C4-2B (cell line): ENCODE results near the gene KAZN.

Experiments used
- H3K27ac ChIP-seq: fragments of 450-650 bp; 2 replicates; pipeline ENCODE4 v1.5.1; 2017
- ZFX ChIP-seq: fragments of 450-650 bp; IDR thresholded peaks from 2 replicates; pipeline ENCODE4 v1.6.1; 2017
- TF ChIP-seq, protein P1 (sequence below): fragments of 450-650 bp; conservative IDR thresholded peaks from 2 replicates; pipeline ENCODE4 v1.5.1; 2017; ENCODE audit warnings: mild to moderate bottlenecking

KAZN gene

GRCh38 chr1:14946011-14946359 is 347.5 kb downstream of the KAZN start:
- no peak overlapping the region for H3K27ac ChIP-seq

GRCh38 chr1:14946684-14947238 is 348.3 kb downstream of the KAZN start:
- TF ChIP-seq, protein P1, sequence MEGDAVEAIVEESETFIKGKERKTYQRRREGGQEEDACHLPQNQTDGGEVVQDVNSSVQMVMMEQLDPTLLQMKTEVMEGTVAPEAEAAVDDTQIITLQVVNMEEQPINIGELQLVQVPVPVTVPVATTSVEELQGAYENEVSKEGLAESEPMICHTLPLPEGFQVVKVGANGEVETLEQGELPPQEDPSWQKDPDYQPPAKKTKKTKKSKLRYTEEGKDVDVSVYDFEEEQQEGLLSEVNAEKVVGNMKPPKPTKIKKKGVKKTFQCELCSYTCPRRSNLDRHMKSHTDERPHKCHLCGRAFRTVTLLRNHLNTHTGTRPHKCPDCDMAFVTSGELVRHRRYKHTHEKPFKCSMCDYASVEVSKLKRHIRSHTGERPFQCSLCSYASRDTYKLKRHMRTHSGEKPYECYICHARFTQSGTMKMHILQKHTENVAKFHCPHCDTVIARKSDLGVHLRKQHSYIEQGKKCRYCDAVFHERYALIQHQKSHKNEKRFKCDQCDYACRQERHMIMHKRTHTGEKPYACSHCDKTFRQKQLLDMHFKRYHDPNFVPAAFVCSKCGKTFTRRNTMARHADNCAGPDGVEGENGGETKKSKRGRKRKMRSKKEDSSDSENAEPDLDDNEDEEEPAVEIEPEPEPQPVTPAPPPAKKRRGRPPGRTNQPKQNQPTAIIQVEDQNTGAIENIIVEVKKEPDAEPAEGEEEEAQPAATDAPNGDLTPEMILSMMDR: no peak
- TF ChIP-seq ZFX: no peak
- H3K27ac ChIP-seq: no peak overlapping the region

More at GRCh38 chr1:14946011-14946359, 347.5 kb downstream of the KAZN start:
- TF ChIP-seq, protein P1: no peak
- no peak for TF ChIP-seq ZFX

DNA sequence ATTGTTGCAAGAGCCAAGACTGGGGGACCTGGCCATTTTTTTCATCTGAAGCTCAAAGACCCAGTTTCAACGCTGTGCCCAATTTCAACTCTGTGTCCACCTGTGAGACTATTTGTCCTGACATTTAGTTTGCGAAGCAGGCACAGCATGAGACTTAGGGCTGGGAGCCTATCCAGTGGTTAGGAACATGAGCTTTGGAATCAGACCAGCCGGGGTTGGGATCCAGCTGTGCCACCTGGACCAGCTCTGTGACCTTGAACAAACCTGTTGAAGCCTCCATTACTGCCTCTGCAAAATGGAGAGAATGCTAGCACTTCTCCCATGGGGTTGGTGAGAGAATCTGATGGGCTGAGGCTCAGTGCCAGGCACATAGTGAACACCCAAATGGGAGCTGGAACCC is 348.9 kb downstream of the KAZN start:
- no peak overlapping the region for H3K27ac ChIP-seq
- TF ChIP-seq ZFX: no peak
- TF ChIP-seq, protein P1: no peak

DNA sequence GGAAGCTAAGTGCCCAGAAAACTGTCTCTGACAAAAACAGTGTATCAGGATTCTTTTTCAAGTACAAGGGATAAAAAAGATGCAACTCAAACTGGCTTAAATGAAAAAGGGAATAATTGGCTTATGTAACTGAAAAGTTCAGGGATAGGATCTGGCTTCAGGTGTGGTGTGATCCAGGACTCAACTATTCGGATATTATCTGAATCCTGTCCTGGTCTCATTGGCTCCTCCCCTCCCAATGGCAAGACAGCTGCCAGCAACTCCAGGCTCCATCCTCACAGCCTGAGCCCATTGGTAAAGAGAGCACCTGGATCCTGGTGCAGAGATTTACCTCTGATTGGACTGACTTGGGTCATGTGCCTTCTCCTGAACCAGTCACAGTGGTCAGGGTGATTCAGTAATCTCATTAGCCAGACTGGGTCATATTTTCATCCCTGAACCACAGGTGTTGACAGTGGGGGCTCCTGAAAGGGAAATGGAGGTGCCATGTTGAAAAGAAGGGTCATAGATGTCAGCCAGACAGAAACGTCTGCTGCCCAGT is 349.7 kb downstream of the KAZN start:
- no peak for TF ChIP-seq ZFX
- TF ChIP-seq, protein P1: no peak
- H3K27ac ChIP-seq: no peak overlapping the region

DNA sequence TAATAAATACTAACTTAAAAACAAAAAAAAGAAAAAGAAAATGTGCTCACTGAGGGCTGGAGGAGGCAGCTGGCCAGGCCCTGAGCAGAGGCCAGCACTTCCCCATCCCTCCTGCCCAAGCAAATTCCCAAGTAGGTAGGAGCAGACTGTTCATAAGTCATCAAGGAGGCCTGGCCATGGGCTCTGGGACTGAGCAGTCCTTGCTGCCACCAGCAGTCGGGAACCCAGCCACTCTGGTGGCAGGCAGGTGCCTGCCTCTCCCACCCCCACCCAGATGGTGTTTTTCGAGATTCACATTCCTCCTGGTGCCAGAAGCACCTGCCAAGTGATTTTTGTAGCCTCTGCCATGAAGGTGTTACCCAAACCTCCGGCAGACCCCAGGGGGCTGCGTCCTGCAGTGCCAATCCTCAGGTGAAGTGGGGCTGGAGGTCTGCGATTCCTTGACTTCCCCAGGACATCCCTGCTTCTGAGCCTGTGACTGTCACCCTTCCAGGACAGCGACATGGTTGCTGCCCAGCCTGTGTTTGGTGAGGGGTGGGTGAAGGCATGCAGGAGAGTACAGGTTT is 350.9 kb downstream of the KAZN start:
- no peak overlapping the region for H3K27ac ChIP-seq
- TF ChIP-seq, protein P1: no peak
- no peak for TF ChIP-seq ZFX

DNA sequence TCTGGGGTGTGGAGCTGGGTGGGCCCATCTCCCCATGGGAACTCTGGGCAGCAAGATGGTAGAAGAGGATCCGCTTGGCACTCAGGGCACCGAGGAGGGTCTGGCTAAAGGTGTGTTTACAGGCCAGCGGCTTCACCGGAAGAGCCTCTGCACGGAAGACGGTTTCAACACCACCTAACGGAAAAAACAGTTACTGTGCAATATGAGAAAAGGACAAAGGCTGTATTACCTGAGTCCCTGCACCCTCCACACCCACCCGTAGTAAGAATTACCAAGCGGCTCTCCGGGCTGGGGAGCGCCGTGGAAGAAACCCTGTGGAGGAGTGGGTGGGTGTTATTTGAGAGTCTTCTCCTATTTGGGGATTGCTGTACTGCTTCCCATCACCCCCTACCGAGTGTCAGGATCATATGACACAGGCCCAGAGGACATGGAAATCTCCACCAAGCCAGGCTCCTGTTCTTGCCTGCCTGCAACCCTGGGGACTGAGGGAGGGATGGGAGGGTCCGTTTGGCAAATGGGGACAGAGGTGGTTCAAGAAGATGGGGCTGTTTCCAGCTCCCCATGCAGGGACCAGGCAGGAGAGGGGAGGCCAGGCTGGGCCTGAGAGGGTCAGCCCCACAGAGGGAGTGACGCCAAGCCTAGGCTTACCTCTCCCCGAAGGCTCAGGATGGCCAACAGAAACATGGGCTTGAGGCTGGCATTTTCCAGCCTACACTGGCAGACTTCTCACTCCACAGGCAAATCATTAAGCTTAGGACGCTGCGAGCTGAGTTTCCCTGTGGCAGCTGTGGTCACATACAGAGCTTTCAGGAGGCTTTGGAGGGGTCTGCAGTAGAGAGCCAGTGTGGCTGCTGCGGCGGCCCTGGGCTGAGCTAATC is 351.6 kb downstream of the KAZN start:
- no peak overlapping the region for H3K27ac ChIP-seq
- TF ChIP-seq ZFX: no peak
- TF ChIP-seq, protein P1: no peak

DNA sequence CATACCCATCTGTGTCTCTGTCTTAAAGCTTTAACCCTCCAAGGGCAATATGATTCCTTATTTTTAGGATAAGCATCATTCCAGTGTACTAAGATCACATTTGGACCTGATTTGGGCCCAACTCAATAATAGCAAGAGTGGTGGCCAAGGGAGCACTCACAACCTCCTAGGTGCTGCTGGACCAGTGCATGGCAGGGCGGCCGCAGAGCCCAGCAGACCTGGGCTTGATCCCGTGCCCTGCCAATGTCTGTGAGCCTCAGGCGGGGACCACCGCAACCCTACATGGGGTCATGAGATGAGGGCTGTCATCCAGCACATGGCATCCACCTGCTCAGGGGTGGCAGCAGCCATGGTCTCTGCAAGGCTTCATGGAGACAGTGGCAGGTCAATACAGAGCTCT is 353.3 kb downstream of the KAZN start:
- TF ChIP-seq ZFX: no peak
- TF ChIP-seq, protein P1: no peak
- H3K27ac ChIP-seq: no peak overlapping the region
